Measurements from ENCODE around the gene EIF2B4. TPM values are rescaled to one million over a fixed set of nuclear protein-coding genes. Genes with fewer than 3 reads are reported as not detected.

Gene EIF2B4
- total RNA-seq, 2 donors from 2014 or later = 34.5 to 35.4 TPM

- intact Hi-C loops (cut with DNase I) = no loop called here
- H3K27ac ChIP-seq = peak overlapping the region; percentile 92
- H3K9ac ChIP-seq (ENCODE audit: low read depth in 2 of 2, low read length in 2 of 2) = peak overlapping the region; percentile 92 to 93
- DNase-seq = no peak
- no peaks in the 10 kb centered on the region for H3K27me3 ChIP-seq
- H3K4me3 ChIP-seq = peak overlapping the region; percentile 57
- H3K9me3 ChIP-seq = no peaks in the 10 kb centered on the region
- peaks cover 14% of the 10 kb centered on the region for H3K36me3 ChIP-seq
- no peaks in the 10 kb centered on the region for H3K4me1 ChIP-seq
- TF ChIP-seq CTCF (IDR thresholded peaks at IDR 0.05) = no peak
Observed at GRCh38 chr2:27379383-27379835, 9.3 kb upstream of the EIF2B4 start.

- peak overlapping the region in 1 of 2 donors; percentile 93 for H3K9ac ChIP-seq (ENCODE audit: low read depth in 2 of 2, low read length in 2 of 2)
- H3K4me1 ChIP-seq = no peaks in the 10 kb centered on the region
- no peak overlapping the region for H3K4me3 ChIP-seq
- no peak for DNase-seq
- no peak for TF ChIP-seq CTCF (IDR thresholded peaks at IDR 0.05)
- H3K36me3 ChIP-seq = peaks cover 14% of the 10 kb centered on the region
- H3K27me3 ChIP-seq = no peaks in the 10 kb centered on the region
- intact Hi-C loops (cut with DNase I) = no loop called here
- H3K27ac ChIP-seq = peak overlapping the region; percentile 92
- no peaks in the 10 kb centered on the region for H3K9me3 ChIP-seq
Observed at GRCh38 chr2:27378809-27379290, 8.7 kb upstream of the EIF2B4 start.

- peaks cover 14% of the 10 kb centered on the region for H3K36me3 ChIP-seq
- no peaks in the 10 kb centered on the region for H3K27me3 ChIP-seq
- no peaks in the 10 kb centered on the region for H3K9me3 ChIP-seq
- no peak overlapping the region for H3K9ac ChIP-seq (ENCODE audit: low read depth in 2 of 2, low read length in 2 of 2)
- no peak for DNase-seq
- H3K4me1 ChIP-seq = no peaks in the 10 kb centered on the region
- H3K4me3 ChIP-seq = no peak overlapping the region
- peak; percentile 10 for TF ChIP-seq CTCF (IDR thresholded peaks at IDR 0.05)
- H3K27ac ChIP-seq = no peak overlapping the region
- intact Hi-C loops (cut with DNase I) = no loop called here
Observed at GRCh38 chr2:27378096-27378808, 8.1 kb upstream of the EIF2B4 start.

GRCh38 chr2:27377618-27378095 is 7.5 kb upstream of the EIF2B4 start:
- Histone ChIP-seq H3K4me1 (peaks cover under 1% of the 10 kb centered on the region), H3K27me3 (no peaks in the 10 kb centered on the region)

More at GRCh38 chr2:27377618-27378095, 7.5 kb upstream of the EIF2B4 start:
- no peak overlapping the region for H3K9ac ChIP-seq (ENCODE audit: low read depth in 2 of 2, low read length in 2 of 2)
- no peak for DNase-seq
- TF ChIP-seq CTCF (IDR thresholded peaks at IDR 0.05) = no peak
- H3K27ac ChIP-seq = no peak overlapping the region
- intact Hi-C loops (cut with DNase I) = no loop called here
- peaks cover 14% of the 10 kb centered on the region for H3K36me3 ChIP-seq
- no peak overlapping the region for H3K4me3 ChIP-seq
- H3K9me3 ChIP-seq = no peaks in the 10 kb centered on the region

Measured in colonic mucosa (tissue), 4 donors.